Testis (tissue), 3 donors: ENCODE measurements around the gene SH3RF2. TPM values are rescaled to one million over a fixed set of nuclear protein-coding genes. Genes with fewer than 3 reads are reported as not detected.
"Not testable (repeated sequence)": the region's sequence is repeated elsewhere in the genome, so short reads cannot be mapped to it uniquely, and the experiment has no call there.

Experiments used
- DNase-seq: peaks from one replicate; pipeline ENCODE4 v3.0.0-alpha.2; 2019
- H3K27ac ChIP-seq, 2 donors: fragments of 200-600 bp; sonication (generic); one replicate each; pipeline ENCODE4 v1.5.1; 2019
- H3K27me3 ChIP-seq: fragments of 200-600 bp; sonication (generic); one replicate; pipeline ENCODE4 v1.5.1; 2019
- H3K36me3 ChIP-seq: fragments of 200-600 bp; sonication (generic); one replicate; pipeline ENCODE4 v1.5.1; 2017; ENCODE audit warnings: low read depth; ENCODE audit errors: missing control alignments
- H3K4me1 ChIP-seq: fragments of 200-600 bp; sonication (generic); one replicate; pipeline ENCODE4 v1.5.1; 2019
- H3K4me3 ChIP-seq, 2 donors: fragments of 200-600 bp; sonication (generic); one replicate each; pipeline ENCODE4 v1.5.1; 2017 to 2019
- H3K9me3 ChIP-seq: fragments of 200-600 bp; sonication (generic); one replicate; pipeline ENCODE4 v1.5.1; 2017
- POLR2A ChIP-seq: fragments of 450-650 bp; IDR thresholded peaks from one replicate; pipeline ENCODE4 v1.6.1; 2017; ENCODE audit warnings: antibody characterized with exemption, mild to moderate bottlenecking, moderate library complexity
- WGBS, 2 donors: methylation state at CpG; one replicate each; pipeline ENCODE4 v1.1.5; 2018; 5-methylcytosine and 5-hydroxymethylcytosine counted together
- intact Hi-C: fragments of 100-400 bp; cut with DNase I; formaldehyde crosslinking; loops from one replicate; pipeline ENCODE4 v1.15.1; 2023; ENCODE audit warnings: low total_unique reads
- polyA plus RNA-seq: library from polyadenylated mRNA; stranded (reverse); fragments of 350-450 nt; fragmentation: Illumina TruSeq; extraction: RNeasy Lipid Tissue Mini Kit (QIAGEN cat#74804); gene quantifications from one replicate; pipeline ENCODE4 v1.2.3, GENCODE V29; 2014; ENCODE audit warnings: low read depth, low replicate concordance; ENCODE audit not compliant: insufficient read depth
- total RNA-seq, 2 donors: library from RNA; depleted of rRNA; stranded (reverse); fragments of >200 nt; gene quantifications; one replicate each; pipeline ENCODE4 v1.2.3, GENCODE V29; 2016
- TF ChIP-seq, protein P1 (sequence below), 3 experiments: fragments of 450-650 bp in 2 of 3; fragments of 200-600 bp in 1 of 3; sonication (generic) in 1 of 3; IDR thresholded peaks; one replicate each; pipeline ENCODE4 v1.5.1; 2016 to 2019; ENCODE audit warnings: antibody characterized with exemption in 3 of 3, mild to moderate bottlenecking in 2 of 3, moderate library complexity in 1 of 3

SH3RF2 gene
- total and polyA plus RNA-seq, 3 donors from 2014 or later: 127 to 416 (median 378) TPM

DNA sequence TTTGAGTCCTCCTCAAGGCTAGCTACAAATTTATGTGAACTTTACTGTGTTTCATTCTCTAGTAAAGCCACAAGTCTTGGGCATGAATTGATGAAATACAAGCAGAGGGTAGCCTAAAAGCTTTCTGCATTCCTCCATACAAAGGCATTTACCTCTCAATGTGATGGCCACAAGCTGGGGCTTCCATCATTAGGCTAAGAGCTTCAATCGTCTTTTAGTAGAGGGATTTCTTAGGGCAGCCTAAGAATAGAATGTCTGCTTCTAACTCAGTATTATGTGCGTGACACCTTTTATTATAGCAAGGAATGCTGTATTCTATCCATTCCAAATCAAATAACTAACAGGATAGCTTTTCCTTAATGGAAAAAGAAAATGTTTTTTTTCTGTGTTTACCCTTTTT, 165.3 kb downstream of the SH3RF2 start:
- no peak overlapping the region for H3K27ac ChIP-seq
- no peaks in the 10 kb centered on the region for H3K9me3 ChIP-seq
- no peak overlapping the region for H3K4me3 ChIP-seq
- WGBS, 2 donors: 78 to 79% methylated on average over 2 of the region's 2 CpGs
- intact Hi-C loops: no loop called here
- H3K4me1 ChIP-seq: no peaks in the 10 kb centered on the region
- no peak for TF ChIP-seq POLR2A
- TF ChIP-seq, protein P1, sequence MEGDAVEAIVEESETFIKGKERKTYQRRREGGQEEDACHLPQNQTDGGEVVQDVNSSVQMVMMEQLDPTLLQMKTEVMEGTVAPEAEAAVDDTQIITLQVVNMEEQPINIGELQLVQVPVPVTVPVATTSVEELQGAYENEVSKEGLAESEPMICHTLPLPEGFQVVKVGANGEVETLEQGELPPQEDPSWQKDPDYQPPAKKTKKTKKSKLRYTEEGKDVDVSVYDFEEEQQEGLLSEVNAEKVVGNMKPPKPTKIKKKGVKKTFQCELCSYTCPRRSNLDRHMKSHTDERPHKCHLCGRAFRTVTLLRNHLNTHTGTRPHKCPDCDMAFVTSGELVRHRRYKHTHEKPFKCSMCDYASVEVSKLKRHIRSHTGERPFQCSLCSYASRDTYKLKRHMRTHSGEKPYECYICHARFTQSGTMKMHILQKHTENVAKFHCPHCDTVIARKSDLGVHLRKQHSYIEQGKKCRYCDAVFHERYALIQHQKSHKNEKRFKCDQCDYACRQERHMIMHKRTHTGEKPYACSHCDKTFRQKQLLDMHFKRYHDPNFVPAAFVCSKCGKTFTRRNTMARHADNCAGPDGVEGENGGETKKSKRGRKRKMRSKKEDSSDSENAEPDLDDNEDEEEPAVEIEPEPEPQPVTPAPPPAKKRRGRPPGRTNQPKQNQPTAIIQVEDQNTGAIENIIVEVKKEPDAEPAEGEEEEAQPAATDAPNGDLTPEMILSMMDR (IDR thresholded peaks at IDR 0.05): no peak
- no peaks in the 10 kb centered on the region for H3K36me3 ChIP-seq
- DNase-seq: no peak
- no peaks in the 10 kb centered on the region for H3K27me3 ChIP-seq

DNA sequence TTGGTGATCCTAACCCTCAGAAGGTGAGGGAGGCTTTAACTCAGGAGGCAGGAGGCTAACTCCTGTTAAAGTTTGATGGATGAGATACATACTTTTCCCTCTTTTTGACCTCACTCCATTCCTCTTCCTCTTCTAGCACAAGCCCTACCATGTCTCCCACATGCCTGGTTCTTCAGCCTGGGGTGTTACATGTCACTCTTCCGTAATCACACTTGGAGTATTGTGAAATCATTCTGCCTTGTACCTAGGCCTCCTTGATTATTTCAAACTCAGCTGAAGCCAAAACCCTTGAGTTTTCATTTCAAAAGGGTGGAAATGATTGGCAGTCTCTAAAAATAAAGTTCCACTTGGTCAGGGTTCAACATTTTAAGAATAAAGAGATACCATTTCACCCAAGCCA, 167.2 kb downstream of the SH3RF2 start:
- intact Hi-C loops: no loop called here
- WGBS, 2 donors: 59 to 91% methylated on average over 1 of the region's 1 CpG

DNA sequence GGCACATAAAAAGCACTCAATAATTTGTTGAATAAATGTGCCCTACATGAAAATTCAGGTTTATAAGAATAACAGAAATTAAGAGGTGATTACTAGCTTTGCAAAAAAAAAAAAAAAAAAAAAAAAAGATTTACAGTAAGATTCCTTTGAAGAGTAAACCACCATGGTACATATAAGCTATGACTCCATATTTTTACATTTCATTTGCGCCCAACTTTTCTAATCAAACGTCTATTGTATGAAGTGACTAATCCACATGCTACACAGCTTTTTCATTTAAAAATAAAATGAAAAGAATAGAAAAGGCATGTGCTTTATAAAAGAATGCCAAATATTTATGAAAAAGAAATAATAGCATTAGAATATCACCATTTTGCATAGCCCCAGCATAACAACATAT, 169.1 kb downstream of the SH3RF2 start, which contains the start of gene PLAC8L1:
Gene PLAC8L1, minus strand, starts transcription at position 101 of the 400 bp plus-strand sequence. CDS start 1,266 bp downstream, outside the sequence.
- no peak for TF ChIP-seq POLR2A
- TF ChIP-seq, protein P1 (IDR thresholded peaks at IDR 0.05): no peak
- no peak for DNase-seq
- H3K27me3 ChIP-seq: no peaks in the 10 kb centered on the region
- no peak within 1 kb of the TSS for H3K4me3 ChIP-seq
- no peaks in the 10 kb centered on the region for H3K9me3 ChIP-seq
- intact Hi-C loops: no loop called here
- no peaks in the 10 kb centered on the region for H3K4me1 ChIP-seq
- H3K36me3 ChIP-seq: no peaks in the 10 kb centered on the region
- 95 to 96% methylated on average over 2 of the region's 2 CpGs for WGBS, 2 donors
- no peak within 1 kb of the TSS for H3K27ac ChIP-seq

More for the DNA sequence above, 167.2 kb downstream of the SH3RF2 start:
- no peak overlapping the region for H3K4me3 ChIP-seq
- no peaks in the 10 kb centered on the region for H3K9me3 ChIP-seq
- no peak for DNase-seq
- H3K27me3 ChIP-seq: no peaks in the 10 kb centered on the region
- H3K36me3 ChIP-seq: no peaks in the 10 kb centered on the region
- TF ChIP-seq, protein P1 (IDR thresholded peaks at IDR 0.05): no peak
- no peak for TF ChIP-seq POLR2A
- H3K27ac ChIP-seq: no peak overlapping the region
- no peaks in the 10 kb centered on the region for H3K4me1 ChIP-seq

DNA sequence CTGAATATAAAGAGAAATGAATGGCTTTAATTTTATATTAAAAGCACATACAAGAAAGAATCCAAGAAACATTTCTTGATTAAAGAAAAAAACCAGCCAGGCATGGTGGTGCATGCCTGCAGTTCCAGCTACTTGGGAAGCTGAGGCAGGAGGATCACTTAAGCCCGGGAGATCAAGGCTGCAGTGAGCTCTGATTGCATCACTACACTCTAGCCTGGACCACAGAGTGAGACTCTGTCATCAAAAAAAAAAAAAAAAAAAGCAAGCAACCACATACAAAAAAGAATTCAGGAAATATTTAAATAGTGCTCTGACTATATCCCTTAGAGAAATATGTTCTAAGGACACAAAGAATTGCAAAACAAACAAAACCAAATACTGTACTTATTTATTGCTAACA, 171.5 kb downstream of the SH3RF2 start:
- 63 to 83% methylated on average over 1 of the region's 1 CpG for WGBS, 2 donors
- no peaks in the 10 kb centered on the region for H3K27me3 ChIP-seq
- H3K4me1 ChIP-seq: no peaks in the 10 kb centered on the region
- DNase-seq: no peak
- no peaks in the 10 kb centered on the region for H3K9me3 ChIP-seq
- no peak overlapping the region for H3K4me3 ChIP-seq
- TF ChIP-seq, protein P1 (IDR thresholded peaks at IDR 0.05): no peak
- TF ChIP-seq POLR2A: no peak
- no peaks in the 10 kb centered on the region for H3K36me3 ChIP-seq
- intact Hi-C loops: no loop called here
- H3K27ac ChIP-seq: no peak overlapping the region

DNA sequence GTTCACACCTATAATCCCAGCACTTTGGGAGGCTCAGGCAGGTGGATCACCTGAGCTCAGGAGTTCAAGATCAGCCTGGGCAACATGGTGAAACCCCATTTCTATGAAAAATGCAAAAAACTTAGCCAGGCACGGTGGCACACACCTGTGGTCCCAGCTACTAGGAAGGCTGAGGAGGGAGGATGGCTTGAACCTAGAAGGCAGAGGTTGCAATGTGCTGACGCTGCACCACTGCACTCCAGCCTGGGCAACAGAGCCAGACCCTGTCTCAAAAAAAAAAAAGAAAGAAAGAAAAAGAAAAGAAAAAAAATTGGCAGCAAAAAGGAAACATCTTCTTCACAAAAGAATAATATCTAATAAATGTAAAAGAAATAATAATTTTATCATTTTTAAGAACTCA, 172.5 kb downstream of the SH3RF2 start:
- intact Hi-C loops: not testable (repeated sequence)
- WGBS, 2 donors: 88 to 93% methylated on average over 2 of the region's 2 CpGs

More for the DNA sequence above, 172.5 kb downstream of the SH3RF2 start:
- H3K9me3 ChIP-seq, H3K36me3 ChIP-seq, H3K27ac ChIP-seq, H3K4me1 ChIP-seq, H3K4me3 ChIP-seq, H3K27me3 ChIP-seq, DNase-seq: not testable (repeated sequence)
